Glomerular endothelial cell (primary cell): Measurements from ENCODE around the gene RNF43. TPM values are rescaled to one million over a fixed set of nuclear protein-coding genes. Genes with fewer than 3 reads are reported as not detected.

Experiments
- total RNA-seq: library from RNA; depleted of rRNA; stranded (reverse); fragments of >200 nt; gene quantifications from 2 replicates; pipeline ENCODE4 v1.2.3, GENCODE V29; 2015

Gene RNF43
- total RNA-seq, 1 donor from 2014 or later: not detected

Other genes starting within 250 kb of the RNF43 start
- not detected in 2 replicates for gene EPX, start 224.8 kb downstream of the RNF43 start, total RNA-seq
- 4.7 and 13.8 TPM in 2 replicates for gene MKS1, start 198.3 kb downstream of the RNF43 start, total RNA-seq
- gene LPO, start 178.9 kb downstream of the RNF43 start, total RNA-seq: not detected in 2 replicates
- gene MPO, start 136.6 kb downstream of the RNF43 start, total RNA-seq: 0.12 and 0.24 TPM in 2 replicates
- 0.05 and 0.06 TPM in 2 replicates for gene TSPOAP1, start 88.7 kb downstream of the RNF43 start, total RNA-seq
- gene SUPT4H1, start 65.3 kb downstream of the RNF43 start, total RNA-seq: 45.0 and 45.8 TPM in 2 replicates
- gene HSF5, start 70.9 kb upstream of the RNF43 start, total RNA-seq: not detected in 2 replicates
- 27.0 and 38.4 TPM in 2 replicates for gene MTMR4, start 97.1 kb upstream of the RNF43 start, total RNA-seq